Inferior parietal cortex (tissue), 1 donor: ENCODE data around the gene ORC2.
A peak's percentile ranks its signal among the peaks of the same experiment; 100 is the strongest.
"Not testable (repeated sequence)": the region's sequence is repeated elsewhere in the genome, so short reads cannot be mapped to it uniquely, and the experiment has no call there.

Source experiments
- DNase-seq: peaks from one replicate; pipeline ENCODE4 v3.0.0-alpha.2; 2016; ENCODE audit errors: extremely low spot score

Gene ORC2

DNA sequence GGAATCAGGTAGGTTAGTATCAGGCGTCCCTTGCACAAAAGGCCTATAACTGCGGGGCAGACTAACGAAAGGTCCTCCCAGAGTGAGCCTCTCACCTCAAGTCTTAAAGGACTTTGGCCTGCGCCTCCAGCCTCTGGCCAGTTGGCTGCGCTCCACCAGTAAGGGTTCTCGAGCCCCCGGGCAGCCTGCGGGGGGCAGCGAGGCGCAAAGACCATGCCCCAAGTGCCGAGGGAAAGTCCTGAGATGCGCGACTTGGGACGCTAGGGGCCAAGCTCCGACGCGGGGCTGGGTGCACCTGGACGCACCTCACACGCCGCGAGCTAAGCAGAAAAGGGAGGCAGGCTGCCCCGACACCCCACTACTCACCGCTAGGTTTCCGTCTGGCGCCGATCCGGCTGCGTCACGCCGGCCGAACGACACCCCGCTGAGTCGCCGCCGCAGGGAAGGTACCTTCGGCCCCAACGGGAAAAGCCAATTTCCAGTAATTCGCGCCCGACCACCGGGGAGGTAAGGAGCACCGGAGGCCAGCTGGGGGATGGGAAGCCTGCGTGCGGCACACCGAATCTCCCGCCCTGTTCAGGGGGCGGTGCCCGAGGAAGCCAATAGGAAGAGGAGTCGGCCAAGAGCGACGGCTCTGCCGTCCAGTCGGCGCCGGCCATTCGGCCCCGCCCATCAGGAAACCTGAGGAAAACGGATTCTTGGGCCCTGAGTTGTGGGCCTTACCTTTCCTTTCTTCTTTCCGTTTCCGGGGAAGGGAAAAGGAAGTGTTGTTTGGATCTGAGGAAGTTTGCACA is at the start of gene ORC2:
TSS of gene ORC2 (minus strand) at position 537 of the 794 bp plus-strand sequence. CDS start 5,537 bp downstream, outside the sequence.
- peak; percentile 97 for DNase-seq

DNA sequence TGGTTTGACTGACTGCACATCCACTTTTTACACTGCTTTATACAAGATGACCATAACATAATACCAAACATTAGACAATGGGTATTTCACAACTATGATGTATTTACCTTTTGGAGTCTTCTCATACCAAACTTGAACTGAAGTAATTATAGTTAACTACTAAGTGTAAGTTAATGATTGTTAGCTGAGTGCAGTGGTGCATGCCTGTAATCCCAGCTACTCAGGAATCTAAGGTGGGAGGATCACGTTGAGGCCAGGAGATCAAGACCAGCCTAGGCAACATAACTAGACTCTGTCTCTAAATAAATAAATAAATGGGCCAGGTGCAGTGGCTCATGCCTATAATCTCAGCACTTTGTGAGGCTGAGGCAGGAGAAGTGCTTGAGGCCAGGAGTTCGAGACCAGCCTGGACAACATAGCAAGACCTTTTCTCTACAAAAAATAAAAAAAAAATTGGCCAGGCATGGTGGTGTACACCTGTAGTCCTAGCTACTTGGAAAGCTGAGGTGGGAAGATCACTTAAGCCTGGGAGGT is 44.9 kb upstream of the ORC2 start:
- DNase-seq = no peak

DNA sequence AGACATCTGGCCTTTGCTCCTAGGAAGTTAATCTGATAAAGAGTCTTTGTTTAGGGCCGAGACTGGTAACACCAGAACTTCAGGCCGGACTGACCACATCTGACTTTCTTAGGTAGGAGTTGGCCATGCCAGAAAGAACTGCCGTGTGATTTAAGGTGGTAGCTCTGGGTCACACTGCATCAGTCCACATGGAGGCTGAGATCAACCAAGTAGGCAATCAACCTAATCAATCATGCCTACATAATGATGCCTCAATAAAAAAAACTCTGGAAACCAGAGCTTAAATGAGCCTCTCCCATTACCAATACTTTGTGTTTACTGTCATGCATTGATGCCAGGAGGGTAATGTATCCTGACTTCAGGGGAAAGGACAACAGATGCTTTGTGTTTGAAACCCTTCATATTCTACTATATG is 44.1 kb upstream of the ORC2 start:
- no peak for DNase-seq

DNA sequence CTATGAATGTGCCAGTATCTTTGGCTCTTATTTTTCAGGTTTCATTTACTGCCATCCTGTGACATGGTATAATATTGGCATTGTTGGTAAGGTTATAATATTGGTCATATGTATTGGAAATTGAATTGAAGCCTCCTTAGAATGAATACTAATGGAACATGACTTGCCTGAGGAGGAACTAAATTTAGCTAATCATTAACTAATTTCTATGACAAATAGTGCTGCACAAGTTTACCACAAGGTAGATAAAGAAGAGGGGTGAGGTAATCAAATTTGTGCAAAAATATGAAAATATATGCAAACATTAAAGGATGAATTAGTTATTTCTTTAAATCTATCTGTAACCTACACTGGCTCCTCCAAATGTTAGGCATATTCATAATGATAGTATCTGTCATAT is 43.2 kb upstream of the ORC2 start:
- no peak for DNase-seq

DNA sequence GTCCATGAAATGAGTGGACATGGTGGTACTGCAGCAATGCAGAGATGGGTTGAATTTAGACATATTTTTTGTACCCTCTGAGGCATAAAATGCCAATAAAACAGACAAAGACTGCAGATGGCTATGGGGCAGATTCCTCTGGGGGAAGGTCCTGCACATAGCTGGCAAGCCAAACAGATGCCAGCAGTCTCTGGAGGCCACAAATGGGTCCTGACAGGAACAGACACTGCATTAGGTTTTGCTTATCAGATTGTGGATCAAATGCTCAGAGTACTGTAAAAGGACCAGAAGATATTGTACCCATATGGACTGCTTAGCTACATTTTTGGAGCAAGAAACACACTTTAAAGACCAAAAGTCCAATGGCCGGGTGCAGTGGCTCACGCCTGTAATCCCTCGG is 40.9 kb upstream of the ORC2 start:
- DNase-seq = no peak

DNA sequence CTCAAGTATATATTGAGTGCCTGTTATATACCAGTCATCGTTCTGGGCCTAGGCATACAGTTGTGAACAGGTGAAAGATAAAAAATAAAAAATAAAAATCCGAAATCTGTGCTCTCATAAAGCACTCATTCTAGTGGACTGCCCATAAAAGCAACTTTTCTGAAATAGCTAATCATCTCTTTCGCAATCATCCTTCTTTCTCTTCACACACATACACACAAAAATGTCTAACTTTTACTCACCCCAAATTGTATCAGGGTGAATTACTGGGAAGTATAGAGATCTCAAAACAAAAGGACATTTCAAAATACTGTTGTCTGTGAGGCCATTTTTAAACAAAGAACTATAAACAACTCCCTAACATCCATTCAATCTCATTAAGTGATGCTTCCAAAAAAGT is 29.6 kb upstream of the ORC2 start:
- no peak for DNase-seq

DNA sequence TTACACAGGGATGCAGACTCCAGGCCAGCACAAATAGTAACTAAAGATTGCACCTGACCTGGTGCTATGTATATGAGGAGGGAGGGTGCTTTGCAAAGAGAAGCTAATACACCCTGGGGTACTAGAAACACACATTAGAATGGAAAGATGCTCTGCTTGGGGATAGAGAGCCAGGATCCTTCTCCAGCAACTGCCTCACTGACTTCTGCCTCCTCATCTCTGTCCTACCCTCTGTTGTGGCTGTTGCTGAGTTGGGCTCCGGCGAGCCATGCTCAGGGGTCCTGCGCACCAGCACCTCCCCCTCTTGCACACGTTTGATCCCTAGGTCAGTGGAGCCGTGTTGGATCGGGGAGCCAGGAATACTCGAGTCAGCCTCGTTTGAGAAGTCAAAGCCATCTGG is 23.7 kb upstream of the ORC2 start:
- DNase-seq = no peak

DNA sequence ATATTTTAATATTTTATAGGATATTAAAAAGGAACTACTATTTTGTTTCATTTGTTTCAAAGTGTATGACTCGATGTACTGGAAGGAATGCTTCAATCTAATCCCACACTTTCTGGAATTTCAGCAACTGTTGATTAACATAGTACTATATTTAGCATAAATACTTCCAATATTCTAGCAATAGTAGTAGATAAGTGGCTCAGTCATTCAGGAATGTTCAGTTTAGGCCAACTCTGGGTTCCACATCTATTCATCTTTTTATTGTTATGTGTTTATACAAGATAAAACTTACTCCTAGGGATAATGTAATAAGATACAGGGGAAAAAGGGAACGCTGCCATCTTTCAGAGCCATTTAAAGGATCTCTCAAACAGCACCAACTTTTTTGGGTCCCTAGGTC is 22.3 kb upstream of the ORC2 start:
- no peak for DNase-seq

DNA sequence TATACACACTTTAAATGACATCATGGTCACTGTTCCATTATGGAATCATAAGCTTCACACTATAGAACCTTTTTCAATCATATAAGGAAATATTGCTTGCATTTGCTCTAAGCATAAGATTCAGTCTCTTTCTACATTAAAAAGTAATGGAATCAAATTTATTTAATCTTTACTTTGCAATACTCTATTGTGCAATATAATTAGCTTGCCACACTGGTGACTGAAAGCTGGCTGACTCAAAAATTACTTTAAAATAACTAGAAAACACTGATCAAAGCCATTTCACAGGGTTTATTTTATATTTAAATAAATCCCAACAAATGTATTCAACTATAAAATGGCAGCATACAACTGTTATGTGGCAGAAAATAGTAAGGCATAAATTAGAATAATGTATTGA is 13.2 kb upstream of the ORC2 start:
- no peak for DNase-seq

DNA sequence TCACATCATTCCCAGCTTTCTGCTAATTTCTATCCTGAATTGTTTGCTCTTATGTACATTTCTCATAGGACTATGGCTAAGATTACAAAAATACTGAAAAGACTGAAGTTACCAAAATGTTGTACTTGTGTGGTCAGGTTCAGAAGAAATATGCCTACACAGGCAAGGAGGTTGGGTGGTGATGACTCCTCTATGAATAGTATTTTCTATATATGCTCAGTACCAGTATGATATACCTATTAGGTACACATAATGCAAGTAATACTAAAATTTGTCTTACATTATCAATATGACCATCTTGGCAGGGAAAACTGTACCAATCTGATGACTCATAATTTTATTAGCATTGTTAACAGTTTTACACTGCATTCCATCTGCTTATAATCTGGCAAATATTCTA is 12.2 kb upstream of the ORC2 start:
- DNase-seq = no peak

DNA sequence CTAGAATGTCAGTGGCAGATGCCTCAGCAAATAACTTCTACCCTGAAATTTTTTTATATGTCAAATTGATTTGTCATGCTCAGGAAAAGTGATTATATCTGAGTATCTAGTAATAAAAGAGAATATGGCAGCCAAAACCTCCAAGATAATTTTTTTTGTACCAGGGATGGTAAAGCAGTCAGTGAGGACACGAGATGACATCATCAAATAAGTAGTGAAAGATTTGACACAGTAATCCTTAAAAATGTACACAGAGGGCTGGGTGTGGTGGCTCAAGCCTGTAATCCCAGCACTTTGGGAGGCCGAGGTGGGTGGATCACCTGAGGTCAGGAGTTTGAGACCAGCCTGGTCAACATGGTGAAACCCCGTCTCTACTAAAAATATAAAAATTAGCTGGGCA is 6.6 kb upstream of the ORC2 start:
- DNase-seq = not testable (repeated sequence)

DNA sequence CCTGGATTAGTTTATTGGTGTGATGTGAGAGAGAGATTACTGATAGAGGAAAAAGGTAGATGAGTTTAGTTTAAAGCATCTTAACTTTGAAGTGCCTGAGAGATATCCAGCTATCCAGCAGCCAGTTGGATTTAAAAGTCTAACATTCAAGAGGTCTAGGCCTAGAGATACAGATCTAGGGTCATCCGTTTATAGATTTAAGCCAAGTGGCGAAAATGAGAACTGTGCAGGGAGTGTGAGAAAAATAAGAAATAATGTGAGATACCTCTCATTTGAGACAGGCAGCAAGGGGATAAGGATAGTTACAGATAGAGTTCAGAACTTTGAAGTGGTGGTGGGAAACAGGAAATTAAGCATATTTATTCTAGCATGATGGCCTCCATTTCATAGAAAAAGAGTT is 5.3 kb upstream of the ORC2 start:
- DNase-seq = no peak

DNA sequence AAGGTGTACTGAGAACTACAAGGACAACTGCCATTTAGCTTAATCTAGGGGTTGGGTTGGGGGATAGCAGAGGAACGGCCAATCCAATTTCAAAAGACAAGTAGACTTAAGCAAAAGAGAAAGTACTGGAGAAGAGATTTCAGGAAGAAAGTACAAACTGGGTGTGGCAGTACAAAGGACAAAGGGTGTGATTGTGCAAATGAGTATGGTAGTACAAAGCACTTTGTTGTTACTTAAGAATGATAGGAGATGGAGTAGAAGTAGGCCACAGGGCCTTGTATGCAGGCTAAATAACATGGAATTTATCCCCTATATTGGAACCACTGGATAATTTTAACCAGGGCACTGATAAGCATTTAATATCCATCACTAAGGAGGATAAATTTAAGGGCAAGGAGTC is 4.7 kb upstream of the ORC2 start:
- DNase-seq = no peak

DNA sequence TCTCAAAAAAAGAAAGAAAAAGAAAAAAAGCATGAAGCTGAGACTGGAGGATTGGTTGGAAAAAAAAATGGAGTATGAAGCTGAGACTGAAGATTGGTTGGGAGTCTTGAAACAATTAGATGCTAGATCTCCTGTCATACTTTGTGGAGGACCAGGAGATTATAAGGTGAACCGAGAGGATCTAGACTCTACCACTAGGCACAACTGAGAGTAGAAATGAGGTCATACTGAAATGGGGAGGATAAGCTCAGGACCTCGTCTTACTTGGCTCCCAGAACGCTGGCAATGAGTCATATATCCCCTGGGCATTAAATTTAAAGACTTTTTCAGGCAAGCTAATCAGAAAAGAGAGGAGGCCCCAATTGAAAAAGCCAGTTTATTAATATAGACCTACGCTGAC is 3.3 kb upstream of the ORC2 start:
- DNase-seq = no peak

DNA sequence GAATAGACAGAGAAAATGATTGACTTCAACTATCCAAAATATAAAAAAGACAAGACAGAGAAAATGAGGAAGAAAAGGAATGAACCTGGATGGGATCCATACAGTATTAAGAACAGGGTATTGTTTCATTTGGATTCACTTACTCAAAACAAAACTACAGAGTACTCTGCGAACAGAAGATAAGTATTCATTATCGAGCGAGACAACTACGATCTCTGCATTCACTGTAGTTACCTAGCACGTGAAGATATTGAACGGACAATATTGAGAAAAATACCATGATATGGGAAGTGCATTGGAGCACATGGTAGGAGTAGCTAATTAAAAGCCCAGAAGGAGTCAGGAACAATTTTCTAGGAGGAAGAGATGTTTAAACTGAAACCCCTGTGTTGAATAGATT is 1.0 kb upstream of the ORC2 start:
- no peak for DNase-seq

DNA sequence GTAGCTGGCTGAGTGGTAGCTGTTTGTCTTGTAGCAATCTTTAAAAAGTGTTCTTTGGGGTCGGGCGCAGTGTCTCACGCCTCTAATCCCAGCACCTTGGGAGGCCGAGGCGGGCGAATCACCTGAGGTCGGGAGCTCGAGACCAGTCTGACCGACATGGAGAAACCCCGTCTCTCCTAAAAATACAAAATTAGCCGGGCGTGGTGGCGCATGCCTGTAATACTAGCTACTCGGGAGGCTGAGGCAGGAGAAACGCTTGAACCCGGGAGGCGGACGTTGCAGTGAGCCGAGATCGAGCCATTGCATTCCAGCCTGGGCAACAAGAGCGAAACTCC is 425 bp upstream of the ORC2 start:
- not testable (repeated sequence) for DNase-seq

DNA sequence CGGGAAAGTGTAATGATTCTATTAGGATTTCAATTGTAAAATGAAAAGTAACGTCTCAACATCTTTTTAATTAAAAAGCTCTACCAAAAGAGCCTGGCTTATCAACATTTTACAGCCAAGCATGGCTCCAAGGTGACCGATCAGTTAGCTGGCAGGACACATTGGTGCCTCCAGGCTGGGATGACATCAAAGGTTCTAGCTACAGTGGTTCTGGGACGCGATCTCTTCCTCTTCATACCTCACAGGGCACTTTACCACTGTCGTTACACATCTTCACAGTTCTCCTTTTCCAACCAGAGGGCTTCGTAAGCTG is 693 bp downstream of the ORC2 start:
- DNase-seq = peak; percentile 60

DNA sequence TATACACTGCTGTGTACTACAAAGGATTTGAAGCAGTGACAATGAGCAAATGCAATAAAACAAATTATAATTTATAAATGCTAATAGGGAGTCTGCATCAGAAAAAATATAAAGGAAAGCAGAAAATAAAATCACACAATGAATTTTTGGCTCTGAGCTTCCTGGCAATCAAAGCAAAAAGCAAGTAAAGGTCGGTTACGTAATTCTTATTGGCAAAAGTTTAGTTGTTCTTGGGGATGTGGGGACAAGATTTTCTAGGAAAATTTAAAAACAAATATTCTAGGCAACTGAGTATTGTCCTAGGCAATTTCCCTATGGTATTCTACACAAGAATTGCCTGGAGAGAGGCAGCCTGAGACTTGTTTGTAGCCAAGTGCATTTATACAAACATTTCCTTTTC is 1.8 kb downstream of the ORC2 start:
- DNase-seq = no peak

DNA sequence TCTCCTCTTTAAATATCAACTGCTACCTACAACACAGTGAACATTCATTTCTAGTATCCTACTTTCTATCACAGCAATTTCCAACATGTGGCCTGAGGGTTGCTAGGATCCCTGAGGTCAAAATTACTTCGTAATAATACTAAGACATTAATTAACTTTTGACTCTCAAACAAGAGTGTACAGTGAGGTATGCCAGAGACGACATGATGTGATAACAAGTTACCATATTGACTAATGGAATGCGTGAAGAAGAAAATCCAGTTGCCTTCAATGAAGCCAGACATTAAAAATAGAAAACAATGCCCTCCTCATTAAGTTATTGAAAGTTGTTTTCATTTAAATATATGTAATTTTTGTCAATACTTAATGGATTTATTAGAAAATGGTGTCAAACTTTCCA is 13.1 kb downstream of the ORC2 start:
- DNase-seq = no peak

DNA sequence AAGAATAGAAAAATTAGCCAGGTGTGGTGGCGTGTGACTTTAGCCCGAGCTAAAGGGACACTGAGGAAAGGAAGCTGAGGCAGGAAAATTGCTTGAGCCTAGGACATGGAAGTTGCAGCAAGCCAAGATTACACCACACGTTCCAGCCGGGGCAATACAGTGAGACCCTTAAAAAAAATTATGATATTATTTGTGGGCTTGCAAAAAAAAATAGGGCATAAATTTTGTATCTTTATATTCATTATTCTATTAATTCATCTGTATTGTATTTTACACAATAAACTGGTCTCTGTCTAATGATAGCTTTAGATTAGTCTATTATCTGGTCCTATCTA is 18.1 kb downstream of the ORC2 start:
- DNase-seq = no peak

DNA sequence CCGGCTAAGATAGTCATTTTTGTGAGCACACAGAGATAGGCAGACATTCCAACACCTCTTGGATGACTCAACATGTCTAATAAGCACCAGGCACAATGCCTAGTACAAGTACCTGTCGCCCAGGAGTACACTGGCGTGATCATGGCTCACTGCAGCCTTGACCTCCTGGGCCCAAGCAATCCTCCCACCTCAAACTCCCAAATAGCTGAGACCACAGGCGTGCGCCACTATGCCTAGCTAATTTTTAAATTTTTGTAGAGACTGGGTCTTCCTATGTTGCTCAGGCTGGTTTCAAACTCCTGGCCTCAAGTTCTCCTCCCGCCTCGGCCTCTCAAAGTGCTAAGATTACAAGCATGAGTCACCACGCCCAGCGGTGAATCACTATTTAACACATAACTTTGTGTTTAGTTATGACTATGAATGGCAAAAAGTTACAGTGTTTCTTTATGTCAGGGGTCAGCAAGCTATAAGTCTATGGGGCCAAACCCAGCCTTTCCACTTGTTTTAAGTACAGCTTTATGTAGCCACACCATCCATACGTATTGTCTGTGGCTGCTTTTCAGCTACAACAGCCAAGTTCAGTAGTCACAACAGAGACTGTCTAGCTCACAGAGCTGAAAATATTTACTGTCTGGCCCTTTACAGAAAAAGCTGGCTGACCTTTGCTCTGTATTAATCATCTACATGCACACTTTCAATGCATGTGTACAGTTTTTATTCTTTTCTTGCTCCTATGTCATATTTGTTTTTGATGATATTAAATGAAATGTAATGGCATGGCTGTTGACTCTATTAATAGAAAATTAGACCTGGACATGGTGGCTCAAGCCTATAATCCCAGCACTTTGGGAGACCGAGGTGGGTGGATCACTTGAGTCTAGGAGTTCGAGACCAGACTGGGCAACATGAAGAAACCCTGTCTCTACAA is 18.7 kb downstream of the ORC2 start:
- DNase-seq = no peak

DNA sequence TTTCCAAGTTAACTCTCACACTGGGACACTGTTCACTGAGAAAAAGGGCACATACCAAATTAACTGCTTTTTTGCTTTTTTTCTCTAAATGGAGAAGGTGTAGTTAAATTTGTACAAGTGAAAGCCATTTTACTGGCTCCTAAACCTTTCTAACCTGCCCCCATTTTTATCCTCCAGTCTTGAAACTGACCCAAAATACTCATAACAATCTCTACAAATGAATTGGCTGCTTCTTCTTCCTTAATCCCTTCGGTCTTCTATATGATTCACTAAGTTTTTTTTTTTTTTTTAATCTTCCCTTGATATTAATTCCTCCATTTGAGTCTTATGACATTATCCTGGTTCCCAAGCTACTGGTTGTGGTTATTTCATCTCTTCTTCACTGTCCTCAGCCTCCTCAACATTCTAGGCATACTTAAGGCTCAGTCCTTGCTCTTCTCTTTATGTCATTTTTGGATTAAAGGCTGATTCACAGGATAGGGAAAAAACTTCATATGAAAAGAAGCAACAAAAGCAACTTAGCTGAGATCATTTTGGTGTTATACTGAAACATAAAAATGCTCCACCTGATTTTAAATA is 19.8 kb downstream of the ORC2 start:
- DNase-seq = no peak

DNA sequence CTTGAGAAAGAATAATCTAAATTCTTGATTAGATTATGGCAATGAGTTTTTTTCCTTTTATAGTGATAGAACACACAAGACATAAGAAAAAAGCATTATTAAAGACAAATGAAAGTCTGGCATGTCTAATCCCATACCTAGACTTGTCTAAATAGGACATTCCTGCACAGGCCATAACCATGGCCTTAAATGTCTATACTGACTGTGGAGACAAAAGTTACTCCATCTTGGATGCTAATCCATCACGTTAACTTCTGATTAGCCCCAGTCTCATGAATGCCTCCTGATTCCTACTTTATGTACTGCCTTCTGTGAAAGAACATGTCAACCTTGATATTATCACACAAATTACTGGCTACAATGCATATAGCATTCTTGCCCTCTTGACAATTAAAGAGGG is 23.6 kb downstream of the ORC2 start:
- DNase-seq = no peak
